HG02588 (cell line): Measurements from ENCODE around the gene PKM.

Experiments used
- ATAC-seq: cut with Tn5 transposase; IDR thresholded peaks from one replicate; pipeline ENCODE4 v1.9.1; 2021; ENCODE audit warnings: mild to moderate bottlenecking, moderate library complexity; ENCODE audit not compliant: unreplicated experiment

The PKM gene

DNA sequence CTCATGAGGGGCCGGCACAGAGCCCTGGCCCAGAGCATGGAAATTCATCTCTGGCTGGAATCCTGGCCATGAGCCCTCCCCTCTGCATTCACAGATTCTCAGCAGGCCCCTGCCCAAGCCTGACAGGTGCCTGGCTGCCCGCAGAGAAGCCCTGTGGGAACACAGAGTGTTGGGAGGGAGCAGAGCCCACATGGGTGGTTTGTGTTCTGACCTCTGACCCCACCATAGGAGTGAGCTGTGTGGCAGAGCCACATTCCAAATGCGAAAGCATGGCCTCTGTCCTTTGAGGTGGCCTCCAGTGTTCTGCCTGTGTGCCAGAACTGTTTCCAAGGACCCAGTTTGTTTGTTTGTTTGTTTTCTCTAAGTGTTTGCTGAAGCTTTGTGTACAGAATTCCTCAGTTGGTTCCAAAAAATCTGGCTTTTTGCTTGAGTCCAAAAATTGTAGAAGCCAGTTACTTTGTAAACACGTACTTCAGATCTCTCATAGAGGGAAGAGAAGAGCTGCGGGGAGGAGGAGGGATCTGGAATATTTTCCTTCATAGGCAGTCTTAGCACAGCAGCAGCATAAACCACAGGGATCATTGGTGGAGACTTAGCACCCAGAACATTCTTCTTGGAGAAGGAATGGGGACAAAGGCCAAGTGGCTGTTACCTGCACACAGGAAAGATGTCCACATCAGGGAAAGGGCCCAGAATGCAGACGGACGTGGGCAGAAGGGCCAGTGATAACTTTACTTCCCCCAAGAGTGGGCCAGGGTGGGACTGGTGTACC is 69.4 kb downstream of the PKM start:
- ATAC-seq: no peak

DNA sequence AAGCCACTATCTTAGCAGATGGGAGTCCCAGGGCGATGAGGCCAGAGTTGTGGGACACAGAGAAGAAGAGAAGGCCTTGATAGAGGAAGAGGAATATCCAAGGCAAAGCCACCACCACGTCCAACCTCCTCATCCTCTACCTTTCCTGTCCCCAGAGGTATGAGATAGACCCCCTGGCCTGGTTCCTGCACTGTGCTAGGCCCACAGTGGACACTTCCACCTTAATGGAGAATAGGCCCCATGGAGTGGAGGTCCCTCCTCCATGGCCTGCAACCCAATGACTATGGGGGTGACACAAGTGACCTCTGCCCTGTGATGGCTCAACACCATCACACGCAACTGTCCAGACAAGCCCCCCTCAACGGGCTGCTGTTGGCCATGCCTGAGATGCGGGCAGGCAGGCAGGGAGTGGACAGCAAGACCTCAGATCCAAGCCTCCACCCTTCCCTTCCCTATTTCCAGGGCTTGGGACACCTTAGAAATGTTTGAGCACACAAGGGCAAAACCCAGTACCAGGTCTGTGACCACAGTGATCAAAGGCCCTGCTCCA is 70.2 kb downstream of the PKM start:
- ATAC-seq: no peak

DNA sequence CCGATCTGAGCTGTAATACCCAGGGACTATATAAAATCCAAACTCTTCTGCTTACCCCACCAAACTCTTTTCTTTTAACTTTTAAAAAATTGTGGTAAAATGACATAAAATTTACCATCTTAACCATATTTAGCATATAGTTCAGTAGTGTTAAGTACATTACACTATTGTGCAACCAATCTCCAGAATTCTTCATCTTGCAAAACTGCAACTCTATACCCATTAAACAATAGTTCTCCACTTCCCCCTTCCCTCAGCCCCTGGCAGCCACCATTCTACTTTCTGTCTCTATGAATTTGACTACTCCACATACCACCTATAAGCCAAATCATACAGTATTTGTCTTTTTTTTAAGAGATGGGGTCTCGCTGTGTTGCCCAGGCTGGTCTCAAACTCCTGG is 74.1 kb downstream of the PKM start:
- ATAC-seq: no peak

DNA sequence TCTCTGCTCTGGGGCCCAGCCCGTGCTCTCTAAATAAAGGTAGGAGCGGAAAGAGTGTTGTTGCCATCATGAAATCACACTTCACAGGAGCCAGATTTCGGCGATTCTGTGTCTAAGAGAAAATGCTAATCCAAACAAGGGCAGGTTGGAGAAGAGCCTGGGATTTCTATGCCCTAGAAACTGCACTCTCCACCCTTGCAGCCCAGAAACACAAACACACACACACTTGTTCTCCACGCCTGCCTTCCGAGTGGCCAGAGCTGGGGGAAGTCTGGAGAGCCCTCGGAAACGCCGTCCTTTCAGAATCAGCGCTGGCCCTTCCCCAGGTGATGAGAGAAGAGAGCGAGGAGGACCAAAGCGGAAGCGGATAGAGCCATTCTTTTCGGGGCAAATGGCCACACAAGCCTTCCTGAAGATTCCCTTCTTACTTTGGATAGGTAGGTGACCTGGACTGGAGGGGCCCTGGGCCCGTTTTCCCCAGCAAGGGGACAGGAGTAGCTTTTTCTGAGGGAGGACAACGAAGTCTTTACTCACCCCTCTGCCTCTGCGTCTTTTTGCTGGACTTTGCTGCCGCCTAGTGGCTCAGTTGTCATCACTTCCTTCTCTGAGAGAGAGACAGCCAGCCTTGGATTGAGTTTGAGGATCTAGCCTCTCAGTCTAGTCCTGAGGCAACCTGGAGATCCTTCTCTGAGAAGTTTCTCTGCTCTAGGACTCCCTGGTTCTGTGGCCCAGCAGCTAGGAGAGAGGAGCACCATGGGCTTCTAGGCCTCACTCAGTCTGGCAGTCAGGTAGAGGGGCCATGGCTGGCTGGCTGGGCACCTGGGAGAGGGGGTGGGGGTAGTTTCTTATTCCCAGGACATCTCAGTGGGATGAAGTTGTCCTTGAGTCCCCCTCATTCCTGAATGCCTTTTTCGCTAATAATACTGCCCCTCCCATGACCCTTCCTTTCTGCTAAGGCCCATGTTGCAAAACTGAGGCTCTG is 75.1 kb downstream of the PKM start:
- ATAC-seq: no peak

DNA sequence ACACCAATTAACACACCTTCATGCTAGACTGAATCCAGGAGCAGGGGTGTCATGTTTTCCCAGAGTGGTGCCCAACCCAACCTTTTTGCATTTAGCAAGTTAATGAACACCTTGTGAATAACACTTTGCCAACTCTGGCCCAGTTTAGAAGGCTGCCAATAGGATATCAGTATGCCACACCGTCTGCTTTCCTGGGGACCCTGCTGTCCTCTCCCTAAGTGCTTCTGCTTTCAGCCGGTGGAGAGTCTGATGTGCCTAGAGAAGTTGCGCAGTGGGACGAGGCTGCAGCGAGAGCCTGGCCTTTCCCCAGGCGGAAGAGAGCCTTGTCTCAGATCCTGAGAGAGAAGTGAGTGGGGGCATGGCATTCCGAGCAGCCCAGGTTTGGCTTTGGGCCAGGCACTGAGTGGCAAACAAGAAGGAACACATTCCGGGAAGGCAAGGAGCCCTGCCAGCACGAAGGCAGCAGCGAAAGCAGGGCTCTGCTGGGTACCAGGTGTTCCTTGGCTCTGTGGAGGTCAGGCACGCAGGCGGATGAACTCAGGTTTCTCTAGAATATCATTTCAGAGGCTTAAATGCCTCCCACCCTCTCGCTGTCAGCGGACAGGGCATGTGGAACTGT is 75.9 kb downstream of the PKM start:
- no peak for ATAC-seq

DNA sequence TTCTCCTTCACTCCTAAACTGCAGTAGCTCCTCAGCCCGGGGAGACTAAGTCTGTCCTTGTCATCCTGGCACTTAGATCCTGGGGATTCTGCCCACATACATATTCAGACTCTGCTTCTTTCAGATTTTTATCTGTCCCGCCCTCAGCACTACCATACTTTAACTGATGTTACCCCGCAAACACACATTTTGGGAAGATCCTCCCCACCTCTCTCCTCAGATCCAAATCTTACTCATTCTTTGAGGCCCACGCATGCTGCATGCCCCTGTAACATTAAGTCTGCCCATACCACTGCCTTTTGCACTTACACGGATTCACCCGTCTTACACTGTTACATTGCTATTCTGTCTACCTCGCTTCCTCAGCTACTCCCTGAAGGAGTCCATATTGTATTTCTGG is 76.7 kb downstream of the PKM start:
- no peak for ATAC-seq

DNA sequence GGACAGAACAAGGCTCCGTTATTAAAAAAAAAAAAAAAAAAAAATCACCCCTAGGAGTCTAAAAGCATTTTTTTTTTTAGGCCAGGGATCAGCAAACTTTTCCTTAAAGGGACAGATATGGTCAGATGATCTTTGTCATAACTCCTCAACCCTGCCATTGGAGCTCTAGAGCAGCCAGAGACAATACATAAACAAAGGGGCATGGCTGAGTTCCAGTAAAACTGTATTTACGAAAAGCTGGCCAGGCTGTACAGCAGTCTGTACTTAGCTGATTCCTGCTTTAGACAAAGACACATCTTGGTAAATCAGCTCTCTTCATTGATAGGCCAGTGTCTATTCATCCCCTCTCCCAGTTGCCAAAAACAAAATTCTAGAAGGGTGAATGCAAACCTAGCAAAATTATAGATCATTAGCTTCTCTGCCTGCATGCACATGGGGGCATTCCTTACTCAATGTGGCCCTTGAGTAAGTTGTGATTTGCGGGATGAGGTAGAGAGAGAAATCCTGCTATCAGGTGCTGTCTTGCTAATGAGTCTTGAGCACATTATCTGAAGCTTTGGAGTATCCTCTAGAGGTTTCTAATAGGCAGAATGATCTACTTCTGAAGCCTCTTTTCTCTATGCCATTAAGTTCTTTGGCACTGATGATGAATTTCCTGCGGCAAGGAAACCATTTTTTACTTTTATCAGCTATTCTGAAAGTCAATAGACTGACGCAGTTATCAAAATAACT is 77.6 kb downstream of the PKM start:
- no peak for ATAC-seq
